Upper lobe of right lung (tissue), 1 donor: ENCODE results near the gene HNRNPUL1. TPM values are rescaled to one million over a fixed set of nuclear protein-coding genes. Genes with fewer than 3 reads are reported as not detected.

Experiments used
- ATAC-seq: fragments of 200-7000 bp; cut with Tn5 transposase; one replicate; pipeline ENCODE4 v1.9.1; 2020; ENCODE audit warnings: mild to moderate bottlenecking, moderate library complexity
- DNase-seq: peaks from one replicate; pipeline ENCODE4 v3.0.0-alpha.2; 2020
- H3K27ac ChIP-seq: fragments of 200-600 bp; one replicate; pipeline ENCODE4 v1.8.0; 2022
- H3K27me3 ChIP-seq: fragments of 200-600 bp; one replicate; pipeline ENCODE4 v1.8.0; 2022; ENCODE audit warnings: mild to moderate bottlenecking
- H3K36me3 ChIP-seq: fragments of 200-600 bp; one replicate; pipeline ENCODE4 v1.8.0; 2022
- H3K4me1 ChIP-seq: fragments of 200-600 bp; one replicate; pipeline ENCODE4 v1.8.0; 2022
- H3K4me3 ChIP-seq: fragments of 200-600 bp; one replicate; pipeline ENCODE4 v1.8.0; 2022; ENCODE audit warnings: mild to moderate bottlenecking
- H3K9me3 ChIP-seq: fragments of 200-600 bp; one replicate; pipeline ENCODE4 v1.8.0; 2022
- CTCF ChIP-seq: fragments of 200-600 bp; IDR thresholded peaks from one replicate; pipeline ENCODE4 v1.8.0; 2022; ENCODE audit warnings: antibody characterized with exemption
- intact Hi-C: fragments of 100-400 bp; cut with DNase I; formaldehyde crosslinking; loops from one replicate; pipeline ENCODE4 v1.11.0; 2022
- total RNA-seq: library from RNA; stranded (reverse); fragmentation: NEBNext Ultra II Directional; extraction: Animal tissue kit (Norgen Biotek cat#: 25700); gene quantifications from one replicate; pipeline ENCODE4 v1.2.1, GENCODE V29; 2021
- donor health status: DM: no; HTN: yes; CAD: no; lungs with severe emphysema.

The HNRNPUL1 gene
- total RNA-seq, 1 donor from 2014 or later: 171 TPM

- no peak for TF ChIP-seq CTCF
- Histone ChIP-seq H3K27me3 (no peaks in the 10 kb centered on the region), H3K36me3 (peaks cover 82% of the 10 kb centered on the region), H3K9me3 (no peaks in the 10 kb centered on the region), H3K27ac (no peak overlapping the region), H3K4me1 (peaks cover 4% of the 10 kb centered on the region), H3K4me3 (no peak overlapping the region)
- no peak for ATAC-seq
- no peak for DNase-seq
- intact Hi-C loops: no loop called here
These were observed 52.2 kb downstream of the HNRNPUL1 start for GRCh38 chr19:41316306-41316920.

GRCh38 chr19:41318696-41319499 is 54.7 kb downstream of the HNRNPUL1 start:
- peaks cover 23% of the 10 kb centered on the region for H3K4me1 ChIP-seq
- intact Hi-C loops: no loop called here
- H3K4me3 ChIP-seq: no peak overlapping the region
- H3K36me3 ChIP-seq: peaks cover 66% of the 10 kb centered on the region
- H3K27ac ChIP-seq: no peak overlapping the region
- H3K27me3 ChIP-seq: no peaks in the 10 kb centered on the region
- no peaks in the 10 kb centered on the region for H3K9me3 ChIP-seq
- TF ChIP-seq CTCF: no peak
- no peak for DNase-seq
- ATAC-seq: no peak

GRCh38 chr19:41319500-41320184 is 55.5 kb downstream of the HNRNPUL1 start:
- Histone ChIP-seq H3K4me3 (no peak overlapping the region), H3K9me3 (no peaks in the 10 kb centered on the region), H3K4me1 (peaks cover 31% of the 10 kb centered on the region), H3K27me3 (no peaks in the 10 kb centered on the region), H3K27ac (no peak overlapping the region), H3K36me3 (peaks cover 61% of the 10 kb centered on the region)
- no peak for DNase-seq
- no peak for TF ChIP-seq CTCF
- ATAC-seq: no peak
- intact Hi-C loops: no loop called here

GRCh38 chr19:41320185-41320518 is 56.0 kb downstream of the HNRNPUL1 start:
- ATAC-seq (no peak), DNase-seq (no peak)
- no peaks in the 10 kb centered on the region for H3K27me3 ChIP-seq
- peaks cover 36% of the 10 kb centered on the region for H3K4me1 ChIP-seq
- no peak overlapping the region for H3K27ac ChIP-seq
- no peak for TF ChIP-seq CTCF
- no peaks in the 10 kb centered on the region for H3K9me3 ChIP-seq
- H3K36me3 ChIP-seq: peaks cover 56% of the 10 kb centered on the region
- H3K4me3 ChIP-seq: no peak overlapping the region
- intact Hi-C loops: no loop called here

GRCh38 chr19:41320568-41320967 is 56.4 kb downstream of the HNRNPUL1 start:
- no peak for TF ChIP-seq CTCF
- Histone ChIP-seq H3K27ac (no peak overlapping the region), H3K9me3 (no peaks in the 10 kb centered on the region), H3K4me1 (peaks cover 40% of the 10 kb centered on the region), H3K27me3 (no peaks in the 10 kb centered on the region), H3K36me3 (peaks cover 52% of the 10 kb centered on the region), H3K4me3 (no peak overlapping the region)
- ATAC-seq: no peak
- intact Hi-C loops: no loop called here
- no peak for DNase-seq
